Endothelial cell of umbilical vein (primary cell): ENCODE measurements around the gene CYB5R2. TPM values are rescaled to one million over a fixed set of nuclear protein-coding genes. Genes with fewer than 3 reads are reported as not detected.

Experiments used
- BruUV-seq: library from RNA; stranded (reverse); fragments of 400-500 nt; replicated peaks from 2 replicates; lab custom pipeline; 2021; lab: Mats Ljungman, UMichigan
- CTCF ChIA-PET: fragments of 300-600, 350-600 bp; sonication (Branson Sonifier 250); formaldehyde crosslinking; loops from one replicate; lab custom pipeline; 2021; ENCODE audit warnings: antibody characterized with exemption, inconsistent platforms; lab: Charles Lee
- POLR2A ChIA-PET: fragments of 300-600, 350-600 bp; sonication (Branson Sonifier 250); formaldehyde crosslinking; loops from one replicate; lab custom pipeline; 2021; ENCODE audit warnings: antibody characterized with exemption, inconsistent platforms; lab: Charles Lee
- DNase-seq: peaks from one replicate; pipeline ENCODE4 v3.0.0-alpha.2; 2011; ENCODE audit warnings: low read depth, low spot score
- FAIRE-seq: peaks from 2 replicates; lab custom pipeline; 2011; peaks lifted over from hg19 to GRCh38; lab: Jason Lieb, UNC
- H2AFZ ChIP-seq: 2 replicates; pipeline ENCODE4 v1.6.0; 2012; ENCODE audit warnings: low read depth, low read length, control low read depth, inconsistent platforms
- H3K27ac ChIP-seq: 2 replicates; pipeline ENCODE4 v1.5.1; 2011; ENCODE audit warnings: low read depth, mild to moderate bottlenecking, control low read depth, low read length, moderate library complexity; ENCODE audit not compliant: insufficient read depth
- H3K27me3 ChIP-seq, 2 experiments: 2 replicates each; pipeline versions ENCODE4 v1.6.0 to v1.6.1; 2011; ENCODE audit warnings: low read length in 2 of 2, mixed read lengths in 1 of 2; ENCODE audit not compliant: control insufficient read depth in 2 of 2, insufficient read depth in 2 of 2
- H3K36me3 ChIP-seq, 2 experiments: 2 replicates in 1 of 2; 3 replicates in 1 of 2; pipeline ENCODE4 v1.5.1; 2011; ENCODE audit warnings: low read length in 2 of 2, mild to moderate bottlenecking in 1 of 2, moderate library complexity in 1 of 2; ENCODE audit not compliant: control insufficient read depth in 2 of 2, insufficient read depth in 2 of 2; ENCODE audit errors: extremely low read depth in 1 of 2
- H3K4me1 ChIP-seq: 3 replicates; pipeline ENCODE4 v1.5.1; 2011; ENCODE audit warnings: mild to moderate bottlenecking, low read length; ENCODE audit not compliant: control insufficient read depth, insufficient read depth; ENCODE audit errors: extremely low read depth
- H3K4me2 ChIP-seq: 2 replicates; pipeline ENCODE4 v1.6.1; 2011; ENCODE audit warnings: low read length, control low read depth, mixed read lengths; ENCODE audit not compliant: insufficient read depth
- H3K4me3 ChIP-seq, 3 experiments: fragments of 200-600 bp in 1 of 3; sonication (generic), shearing (Covaris generic) in 1 of 3; replicated peaks in 1 of 3; 2 replicates each; pipeline ENCODE4 v1.5.1; 2011 to 2016; ENCODE audit warnings: control low read depth in 3 of 3, low read length in 3 of 3, mild to moderate bottlenecking in 2 of 3, inconsistent platforms in 1 of 3, low read depth in 1 of 3, moderate library complexity in 1 of 3; ENCODE audit not compliant: insufficient read depth in 1 of 3
- H3K79me2 ChIP-seq: 2 replicates; pipeline ENCODE4 v1.6.0; 2012; ENCODE audit warnings: low read length, inconsistent platforms; ENCODE audit not compliant: control insufficient read depth, insufficient read depth
- H3K9ac ChIP-seq: replicated peaks from 2 replicates; pipeline ENCODE3; 2011; ENCODE audit warnings: low read length, control low read depth; ENCODE audit not compliant: insufficient read depth; ENCODE audit errors: extremely low read depth
- H3K9me1 ChIP-seq: replicated peaks from 3 replicates; pipeline ENCODE4 v1.6.0; 2011; ENCODE audit warnings: mild to moderate bottlenecking, low read length; ENCODE audit not compliant: control insufficient read depth, insufficient read depth; ENCODE audit errors: extremely low read depth
- H3K9me3 ChIP-seq: replicated peaks from 2 replicates; pipeline ENCODE4 v1.5.1; 2012; ENCODE audit warnings: low read length, inconsistent platforms; ENCODE audit not compliant: control insufficient read depth, insufficient read depth
- H4K20me1 ChIP-seq: replicated peaks from 2 replicates; pipeline ENCODE3; 2011; ENCODE audit warnings: mild to moderate bottlenecking, low read length; ENCODE audit not compliant: control insufficient read depth, insufficient read depth; ENCODE audit errors: extremely low read depth
- CTCF ChIP-seq, 2 donors: IDR thresholded peaks; 1 replicate in 1 of 2; 2 replicates in 1 of 2; pipeline ENCODE4 v1.5.1; 2011; ENCODE audit warnings: low read length in 2 of 2, mild to moderate bottlenecking in 2 of 2, moderate library complexity in 2 of 2, control low read depth in 1 of 2, inconsistent platforms in 1 of 2, low read depth in 1 of 2; ENCODE audit not compliant: insufficient read depth in 1 of 2; ENCODE audit errors: extremely low read depth in 1 of 2
- EZH2 ChIP-seq: IDR thresholded peaks from 2 replicates; pipeline ENCODE4 v1.6.1; 2012; ENCODE audit warnings: borderline replicate concordance, low read depth, mild to moderate bottlenecking, moderate library complexity, low read length, inconsistent platforms; ENCODE audit not compliant: severe bottlenecking
- FOS ChIP-seq: IDR thresholded peaks from 2 replicates; pipeline ENCODE4 v1.6.1; 2011; ENCODE audit warnings: mild to moderate bottlenecking, low read length, moderate library complexity, borderline replicate concordance; ENCODE audit not compliant: insufficient read depth
- GATA2 ChIP-seq: IDR thresholded peaks from 2 replicates; pipeline ENCODE4 v1.7.0; 2011; ENCODE audit warnings: low read depth, mild to moderate bottlenecking, moderate library complexity, mixed read lengths, low read length; ENCODE audit not compliant: insufficient read length, insufficient read depth
- JUN ChIP-seq: IDR thresholded peaks from 2 replicates; pipeline ENCODE4 v1.6.1; 2011; ENCODE audit warnings: borderline replicate concordance, low read depth; ENCODE audit not compliant: insufficient read length, insufficient read depth
- MAX ChIP-seq: IDR thresholded peaks from 2 replicates; pipeline ENCODE4 v1.6.1; 2011; ENCODE audit not compliant: insufficient read depth, insufficient read length
- MYC ChIP-seq: IDR thresholded peaks from one replicate; pipeline ENCODE4 v1.6.1; 2011; ENCODE audit warnings: mild to moderate bottlenecking, low read depth, low read length
- POLR2A ChIP-seq: IDR thresholded peaks from 2 replicates; pipeline ENCODE4 v1.6.1; 2012; ENCODE audit warnings: low read depth, mild to moderate bottlenecking, control low read depth, low read length
- POLR2AphosphoS5 ChIP-seq: IDR thresholded peaks from 2 replicates; pipeline ENCODE4 v1.6.1; 2012; ENCODE audit warnings: low read depth, mild to moderate bottlenecking, control low read depth, low read length, moderate library complexity; ENCODE audit not compliant: insufficient read depth
- dilution Hi-C: fragments of 300-500 bp; cut with MboI; formaldehyde crosslinking; loops from one replicate; pipeline ENCODE4 v1.15.0; 2019; ENCODE audit warnings: low sequenced_read_pairs; ENCODE audit not compliant: extremely low pct_ligation_motif_present
- intact Hi-C: fragments of 100-400 bp; cut with micrococcal nuclease; formaldehyde crosslinking; loops from one replicate; pipeline ENCODE4 v1.10.0; 2022
- polyA plus RNA-seq, 4 experiments: library from polyadenylated mRNA; depleted of rRNA in 3 of 4; stranded (reverse) in 3 of 4; unstranded in 1 of 4; fragments of >200 nt; gene quantifications; 2 replicates each; pipeline versions ENCODE4 v1.2.1 to v1.2.3, GENCODE V29; 2011 to 2012; ENCODE audit warnings: missing spikeins in 1 of 4
- total RNA-seq: library from RNA; stranded (reverse); gene quantifications from 2 replicates; pipeline ENCODE4 v1.2.3, GENCODE V29; 2021

The CYB5R2 gene
- total and polyA plus RNA-seq, 2 donors (not counting 3 experiments of a cell fraction or from before 2014, with no cell fraction given), result 4.8 to 5.0 TPM

DNA sequence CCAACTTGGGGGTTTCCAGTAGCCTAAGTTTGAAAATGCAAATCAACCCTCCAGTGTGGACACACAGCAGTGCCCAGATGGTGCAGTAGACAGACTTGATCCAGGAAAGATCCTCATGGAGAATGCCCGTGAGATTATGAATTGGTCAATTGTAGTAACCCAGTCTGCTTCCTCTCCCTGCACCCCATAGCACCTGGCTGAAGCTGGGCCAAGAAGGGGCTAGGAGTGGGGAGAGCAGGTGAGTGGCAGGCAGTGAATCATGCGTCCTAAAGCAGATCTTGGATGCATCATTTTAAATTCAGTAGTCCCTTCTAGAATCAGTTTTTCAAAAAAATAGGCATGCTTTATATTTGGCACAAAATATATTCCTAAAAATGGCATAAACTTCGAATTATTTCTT, 52.2 kb downstream of the CYB5R2 start:
- Histone ChIP-seq H3K4me2 (no peak overlapping the region), H3K9me3 (no peaks in the 10 kb centered on the region), H3K4me1 (no peaks in the 10 kb centered on the region), H3K27ac (no peak overlapping the region), H3K9me1 (no peaks in the 10 kb centered on the region), H3K79me2 (no peaks in the 10 kb centered on the region), H4K20me1 (no peaks in the 10 kb centered on the region), H3K36me3 (no peaks in the 10 kb centered on the region), H2AFZ (no peak overlapping the region), H3K9ac (no peak overlapping the region), H3K4me3 (no peak overlapping the region), H3K27me3 (no peaks in the 10 kb centered on the region)
- CTCF ChIA-PET, result interaction anchor here (1.0 to 1.7 kb wide), 3 partner anchors 9 to 21 kb away, joined by 3 to 5 read pairs (median 4); no protein-coding TSS in a partner anchor
- POLR2A ChIA-PET, result no interaction called here
- DNase-seq, result no peak
- dilution Hi-C loops (no loop called here), intact Hi-C loops (no loop called here)
- no TSS peak for BruUV-seq
- no peak for TF ChIP-seq MAX
- no peak for TF ChIP-seq FOS
- no peak for TF ChIP-seq CTCF (IDR thresholded peaks at IDR 0.05; ENCODE audit: extremely low read depth in 1 of 2, insufficient read depth in 1 of 2, low read depth in 1 of 2, low read length in 2 of 2)
- TF ChIP-seq MYC, result no peak
- TF ChIP-seq POLR2AphosphoS5, result no peak
- no peak for TF ChIP-seq POLR2A
- TF ChIP-seq GATA2, result no peak
- TF ChIP-seq JUN, result no peak
- no peak for TF ChIP-seq EZH2
- FAIRE-seq, result no peak
